HG03280 (cell line): ENCODE data around the gene WDTC1.

Experiments used
- ATAC-seq: cut with Tn5 transposase; IDR thresholded peaks from one replicate; pipeline ENCODE4 v1.9.1; 2021; ENCODE audit warnings: mild to moderate bottlenecking, moderate library complexity; ENCODE audit not compliant: unreplicated experiment

The WDTC1 gene

DNA sequence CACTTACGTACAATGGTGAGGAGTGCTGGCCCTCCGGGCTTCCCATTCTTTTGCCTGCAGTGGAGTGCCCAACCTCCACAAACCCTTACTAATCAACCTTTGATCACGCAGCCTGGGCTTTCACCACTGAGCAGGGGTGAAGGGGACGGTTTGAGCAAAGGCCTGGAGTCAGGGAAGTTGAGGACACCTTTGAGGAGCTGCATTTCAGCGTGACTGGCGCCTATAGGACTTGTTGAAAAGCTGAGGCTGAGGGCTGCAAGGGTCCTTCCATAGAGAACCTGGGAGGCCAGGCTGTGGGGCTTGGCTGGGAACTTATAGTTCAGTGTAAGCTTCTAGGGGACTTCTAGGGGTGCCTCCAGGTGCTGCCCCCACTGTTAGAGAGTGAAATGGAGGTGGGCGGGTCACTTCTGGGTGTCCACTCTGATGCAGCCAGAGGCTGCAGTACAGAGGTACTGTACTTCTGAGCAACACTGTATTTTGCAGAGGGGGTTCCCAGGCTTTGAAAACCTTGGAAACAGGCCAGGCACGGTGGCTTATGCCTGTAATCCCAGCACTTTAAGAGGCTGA is 117.2 kb downstream of the WDTC1 start:
- no peak for ATAC-seq

DNA sequence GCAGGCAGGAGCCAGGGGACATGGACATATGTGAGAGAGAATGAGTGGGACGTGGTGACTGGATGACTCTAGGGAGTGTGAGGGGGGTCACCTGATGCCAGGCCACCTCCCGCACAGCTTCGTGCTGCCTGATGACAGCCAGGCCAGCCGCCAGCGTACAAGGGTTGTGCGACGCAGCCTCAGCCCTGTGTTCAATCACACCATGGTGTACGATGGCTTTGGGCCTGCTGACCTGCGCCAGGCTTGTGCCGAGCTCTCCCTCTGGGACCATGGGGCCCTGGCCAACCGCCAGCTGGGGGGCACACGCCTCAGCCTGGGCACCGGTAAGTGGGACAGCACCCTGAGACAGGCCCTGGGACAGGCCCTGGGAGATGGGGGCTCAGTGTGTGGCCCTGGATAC is 118.7 kb downstream of the WDTC1 start:
- no peak for ATAC-seq

GRCh38 chr1:27353629-27354028 is 119.2 kb downstream of the WDTC1 start:
- no peak for ATAC-seq

DNA sequence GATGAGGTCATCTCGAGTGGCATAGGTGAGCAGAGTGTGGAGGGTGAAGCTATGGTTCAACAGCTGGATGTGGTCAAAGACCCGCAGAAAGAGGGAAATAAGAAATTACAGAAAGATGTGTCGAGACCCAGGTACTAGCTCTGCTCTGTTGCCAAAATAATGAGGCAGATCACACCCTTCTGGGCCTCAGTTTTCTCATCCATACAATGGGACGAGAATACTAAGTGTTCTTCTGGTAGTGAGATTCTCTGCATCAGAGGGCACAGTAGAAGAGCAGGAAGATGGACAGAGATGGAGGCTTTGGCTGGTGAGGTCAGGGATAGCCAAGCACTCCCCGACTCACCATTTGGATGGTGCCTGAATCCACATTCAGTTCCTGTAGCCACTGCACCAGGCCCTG is 121.3 kb downstream of the WDTC1 start:
- no peak for ATAC-seq

DNA sequence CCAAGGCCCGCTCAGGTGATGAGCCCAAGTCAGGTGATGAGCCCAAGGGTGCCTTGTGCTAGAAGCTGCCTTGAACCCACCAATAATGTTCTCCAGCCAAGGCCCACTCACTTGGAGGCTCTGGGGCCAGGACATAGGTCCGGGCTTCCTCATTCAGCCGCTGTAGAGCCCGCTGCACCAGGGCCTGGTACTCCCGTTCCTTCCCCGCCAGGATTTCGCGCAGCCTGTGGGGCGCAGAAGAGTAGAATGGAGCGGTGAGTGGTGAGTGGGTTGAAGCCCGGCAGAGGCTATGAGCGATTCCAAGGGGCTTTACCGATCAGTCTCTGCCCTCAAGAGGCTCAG is 121.8 kb downstream of the WDTC1 start:
- no peak for ATAC-seq

- no peak for ATAC-seq
Observed at GRCh38 chr1:27356619-27357280, 122.3 kb downstream of the WDTC1 start.

DNA sequence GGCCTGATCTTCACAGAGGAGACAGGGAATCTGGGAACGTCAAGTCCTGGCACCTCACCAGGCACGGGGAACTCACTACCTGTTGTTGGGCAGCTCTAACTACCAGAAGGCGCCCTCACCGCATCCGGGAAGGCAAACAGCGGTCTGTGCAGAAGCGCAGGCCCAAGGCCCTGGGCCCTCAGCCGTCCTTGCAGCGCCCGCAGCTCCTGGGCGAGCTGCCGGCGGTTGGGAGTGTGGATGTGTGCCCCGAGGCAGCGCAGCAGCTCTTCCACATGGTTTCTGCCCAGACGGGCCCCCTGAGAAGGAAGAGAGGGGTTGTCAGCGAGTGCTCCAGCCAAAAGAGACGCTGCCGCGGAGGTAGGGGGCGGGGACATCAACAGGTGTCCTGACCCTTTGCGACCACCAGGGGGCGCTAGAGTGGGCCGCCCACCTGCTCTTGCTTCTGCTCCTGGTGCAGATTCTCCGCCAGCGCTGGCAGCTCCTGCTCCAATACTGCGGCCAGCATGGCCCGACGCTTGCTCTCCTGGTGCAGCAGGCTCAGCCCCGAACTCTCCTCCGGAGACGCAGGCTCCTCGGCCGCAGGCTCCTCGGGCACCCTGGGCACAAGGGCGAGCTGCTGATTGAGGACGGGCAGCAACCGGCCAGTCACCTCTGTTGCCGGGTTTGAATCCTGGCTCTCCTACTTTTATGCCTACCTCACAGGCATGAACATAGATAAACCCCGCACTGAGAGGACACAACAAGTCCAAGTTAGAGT is 123.0 kb downstream of the WDTC1 start:
- no peak for ATAC-seq
